BJ (cell line): ENCODE measurements around the gene SFRP2. TPM values are rescaled to one million over a fixed set of nuclear protein-coding genes. Genes with fewer than 3 reads are reported as not detected.

Experiments used
- CTCF ChIA-PET: fragments of 350-600 bp; formaldehyde crosslinking; extraction: SDS; loops from one replicate; lab custom pipeline; 2021; ENCODE audit warnings: antibody characterized with exemption, inconsistent platforms; lab: Yijun Ruan, JAX
- POLR2A ChIA-PET: fragments of 300-600 bp; sonication (Branson Sonifier 250); formaldehyde crosslinking; extraction: SDS; loops from one replicate; lab custom pipeline; 2021; ENCODE audit warnings: antibody characterized with exemption; lab: Charles Lee
- DNase-seq: peaks from one replicate; pipeline ENCODE4 v3.0.0-alpha.2; 2011; ENCODE audit warnings: low read depth
- H3K27me3 ChIP-seq: 2 replicates; pipeline ENCODE4 v1.6.0; 2011; ENCODE audit warnings: low read length; ENCODE audit not compliant: control insufficient read depth, insufficient read depth
- H3K36me3 ChIP-seq: 2 replicates; pipeline ENCODE4 v1.5.1; 2011; ENCODE audit warnings: low read length; ENCODE audit not compliant: control insufficient read depth, insufficient read depth
- H3K4me3 ChIP-seq: 2 replicates; pipeline ENCODE4 v1.5.1; 2011; ENCODE audit warnings: low read depth, mild to moderate bottlenecking, control low read depth, low read length
- polyA plus RNA-seq: library from polyadenylated mRNA; depleted of rRNA; stranded (reverse); fragments of >200 nt; gene quantifications from 2 replicates; pipeline ENCODE4 v1.2.3, GENCODE V29; 2011
- TF ChIP-seq, protein P1 (sequence below): IDR thresholded peaks from 2 replicates; pipeline ENCODE4 v1.5.1; 2011; ENCODE audit warnings: low read depth, mild to moderate bottlenecking, control low read depth, inconsistent platforms, low read length, moderate library complexity; ENCODE audit not compliant: insufficient read depth

The SFRP2 gene
- polyA plus RNA-seq, 1 experiment = 0.05 TPM

GRCh38 chr4:153787575-153787974 lies 1.3 kb downstream of the SFRP2 start:
- ChIA-PET CTCF (interaction anchor here (1.0 to 1.1 kb wide), 2 partner anchors 520 to 526 kb away, joined by 3 read pairs; no protein-coding TSS in a partner anchor), POLR2A (interaction anchor here (0.6 kb wide), 1 partner anchor 11 kb away, joined by 3 read pairs; no protein-coding TSS in a partner anchor)
- no peaks in the 10 kb centered on the region for H3K36me3 ChIP-seq
- DNase-seq = no peak
- TF ChIP-seq, protein P1, sequence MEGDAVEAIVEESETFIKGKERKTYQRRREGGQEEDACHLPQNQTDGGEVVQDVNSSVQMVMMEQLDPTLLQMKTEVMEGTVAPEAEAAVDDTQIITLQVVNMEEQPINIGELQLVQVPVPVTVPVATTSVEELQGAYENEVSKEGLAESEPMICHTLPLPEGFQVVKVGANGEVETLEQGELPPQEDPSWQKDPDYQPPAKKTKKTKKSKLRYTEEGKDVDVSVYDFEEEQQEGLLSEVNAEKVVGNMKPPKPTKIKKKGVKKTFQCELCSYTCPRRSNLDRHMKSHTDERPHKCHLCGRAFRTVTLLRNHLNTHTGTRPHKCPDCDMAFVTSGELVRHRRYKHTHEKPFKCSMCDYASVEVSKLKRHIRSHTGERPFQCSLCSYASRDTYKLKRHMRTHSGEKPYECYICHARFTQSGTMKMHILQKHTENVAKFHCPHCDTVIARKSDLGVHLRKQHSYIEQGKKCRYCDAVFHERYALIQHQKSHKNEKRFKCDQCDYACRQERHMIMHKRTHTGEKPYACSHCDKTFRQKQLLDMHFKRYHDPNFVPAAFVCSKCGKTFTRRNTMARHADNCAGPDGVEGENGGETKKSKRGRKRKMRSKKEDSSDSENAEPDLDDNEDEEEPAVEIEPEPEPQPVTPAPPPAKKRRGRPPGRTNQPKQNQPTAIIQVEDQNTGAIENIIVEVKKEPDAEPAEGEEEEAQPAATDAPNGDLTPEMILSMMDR = no peak
- peaks cover 42% of the 10 kb centered on the region for H3K27me3 ChIP-seq
- no peak overlapping the region for H3K4me3 ChIP-seq

- CTCF ChIA-PET = interaction anchor here (1.1 to 1.7 kb wide), 3 partner anchors 22 to 527 kb away, joined by 3 to 6 read pairs (median 4); no protein-coding TSS in a partner anchor
Measured at GRCh38 chr4:153787061-153787560, 1.8 kb downstream of the SFRP2 start.

GRCh38 chr4:153785910-153786721 lies 2.8 kb downstream of the SFRP2 start:
- TF ChIP-seq, protein P1 = peak; percentile 56
- Histone ChIP-seq H3K27me3 (peaks cover 33% of the 10 kb centered on the region), H3K4me3 (no peak overlapping the region), H3K36me3 (no peaks in the 10 kb centered on the region)
- ChIA-PET POLR2A (interaction anchor here (0.6 kb wide), 1 partner anchor 764 kb away, joined by 3 read pairs; the partner anchor contains the start of gene PLRG1), CTCF (interaction anchor here (0.7 to 1.7 kb wide), 17 partner anchors 10 to 720 kb away, joined by 3 to 10 read pairs (median 3); no protein-coding TSS in a partner anchor)
- DNase-seq = no peak

More at GRCh38 chr4:153787061-153787560, 1.8 kb downstream of the SFRP2 start:
- no peak for DNase-seq
- H3K27me3 ChIP-seq = peaks cover 41% of the 10 kb centered on the region
- TF ChIP-seq, protein P1 = no peak
- no peaks in the 10 kb centered on the region for H3K36me3 ChIP-seq
- no peak overlapping the region for H3K4me3 ChIP-seq
- POLR2A ChIA-PET = interaction anchor here (0.6 kb wide), 1 partner anchor 11 kb away, joined by 3 read pairs; no protein-coding TSS in a partner anchor

DNA sequence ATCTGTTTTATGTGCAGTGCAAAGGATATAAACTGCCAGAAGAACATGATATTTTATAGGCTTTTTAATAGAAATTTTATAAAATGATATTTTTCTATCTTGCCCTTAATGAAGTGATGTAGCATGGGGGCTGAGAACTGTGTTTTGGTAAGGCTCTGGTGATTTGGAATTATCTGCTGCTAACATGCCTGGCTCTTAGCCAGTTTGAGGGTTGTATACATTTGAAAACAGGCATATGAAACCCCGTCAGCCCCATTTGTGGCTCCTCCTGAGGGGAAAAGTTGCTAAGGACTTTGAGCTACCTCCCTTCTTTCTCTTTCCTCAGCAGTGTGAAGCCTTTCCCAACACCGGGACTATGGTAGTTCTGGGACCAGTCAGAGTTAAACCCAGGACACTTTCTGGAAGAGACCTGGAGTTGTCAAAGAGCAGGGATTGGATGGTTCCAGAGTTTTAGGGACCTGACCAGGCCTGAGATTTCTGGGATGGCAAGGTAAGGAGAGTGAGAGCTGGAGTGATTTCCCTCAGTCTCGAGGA lies 4.7 kb downstream of the SFRP2 start:
- ChIA-PET POLR2A (no interaction called here), CTCF (interaction anchor here (0.9 to 1.7 kb wide), 3 partner anchors 335 to 566 kb away, joined by 3 to 5 read pairs (median 4); no protein-coding TSS in a partner anchor)
- peaks cover 18% of the 10 kb centered on the region for H3K27me3 ChIP-seq
- no peaks in the 10 kb centered on the region for H3K36me3 ChIP-seq
- TF ChIP-seq, protein P1 = no peak
- no peak for DNase-seq
- H3K4me3 ChIP-seq = no peak overlapping the region

DNA sequence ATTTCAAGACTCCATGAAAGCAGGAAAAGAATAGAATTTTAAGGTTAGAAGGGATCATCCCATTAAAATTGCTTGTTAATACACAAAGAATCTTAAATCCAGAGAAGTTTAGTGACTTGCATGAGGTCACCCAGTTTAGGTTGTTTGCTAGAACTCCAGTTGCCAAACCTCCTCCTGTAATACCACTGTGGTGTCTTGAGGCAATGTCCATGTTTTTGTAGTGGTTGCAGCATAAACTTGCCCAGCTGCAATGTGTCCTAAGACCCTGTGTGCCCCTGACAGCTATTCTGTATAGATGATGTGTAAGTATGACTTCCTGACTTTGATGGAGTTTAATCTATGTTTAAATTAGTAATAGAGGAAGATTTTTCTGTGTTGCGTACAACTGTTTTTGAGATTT lies 6.3 kb downstream of the SFRP2 start:
- no peak for DNase-seq
- POLR2A ChIA-PET = no interaction called here
- Histone ChIP-seq H3K4me3 (no peak overlapping the region), H3K36me3 (no peaks in the 10 kb centered on the region), H3K27me3 (peaks cover 6% of the 10 kb centered on the region)
- CTCF ChIA-PET = no interaction called here
- TF ChIP-seq, protein P1 = no peak
